ENCODE data around the gene THSD4.
A peak's percentile ranks its signal among the peaks of the same experiment; 100 is the strongest.

The THSD4 gene

GRCh38 chr15:71800190-71800589 is 684.9 kb downstream of the THSD4 start:
- no peaks in the 10 kb centered on the region for H3K4me1 ChIP-seq (ENCODE audit: low read depth, poor library complexity, severe bottlenecking)
- H2AFZ ChIP-seq (ENCODE audit: low read depth) = no peak overlapping the region
- H3K27ac ChIP-seq = no peak overlapping the region
- no peak overlapping the region for H3K4me3 ChIP-seq (IDR thresholded peaks at IDR 0.05; ENCODE audit: insufficient read depth, low read depth, low read length)
- no peak overlapping the region for H3K9ac ChIP-seq
- H3K79me2 ChIP-seq (ENCODE audit: insufficient read depth, low read depth) = no peaks in the 10 kb centered on the region
- H4K20me1 ChIP-seq (ENCODE audit: insufficient read depth) = no peaks in the 10 kb centered on the region
- H3K36me3 ChIP-seq (ENCODE audit: insufficient read depth) = no peaks in the 10 kb centered on the region
- no peaks in the 10 kb centered on the region for H3K27me3 ChIP-seq (ENCODE audit: insufficient read depth, low read depth)
- H3K4me2 ChIP-seq = no peak overlapping the region
- TF ChIP-seq CTCF (conservative IDR thresholded peaks at IDR 0.05; ENCODE audit: low read depth, low read length) = no peak

GRCh38 chr15:71800835-71801745 is 685.8 kb downstream of the THSD4 start:
- H3K4me3 ChIP-seq (IDR thresholded peaks at IDR 0.05; ENCODE audit: insufficient read depth, low read depth, low read length) = no peak overlapping the region
- TF ChIP-seq CTCF (conservative IDR thresholded peaks at IDR 0.05; ENCODE audit: low read depth, low read length) = peak; percentile 75
- no peak overlapping the region for H3K27ac ChIP-seq
- H3K9ac ChIP-seq = no peak overlapping the region
- no peaks in the 10 kb centered on the region for H3K36me3 ChIP-seq (ENCODE audit: insufficient read depth)
- no peaks in the 10 kb centered on the region for H3K27me3 ChIP-seq (ENCODE audit: insufficient read depth, low read depth)
- no peaks in the 10 kb centered on the region for H4K20me1 ChIP-seq (ENCODE audit: insufficient read depth)
- no peak overlapping the region for H3K4me2 ChIP-seq
- H2AFZ ChIP-seq (ENCODE audit: low read depth) = no peak overlapping the region
- no peaks in the 10 kb centered on the region for H3K4me1 ChIP-seq (ENCODE audit: low read depth, poor library complexity, severe bottlenecking)
- no peaks in the 10 kb centered on the region for H3K79me2 ChIP-seq (ENCODE audit: insufficient read depth, low read depth)

- Histone ChIP-seq H3K4me2 (no peak overlapping the region), H3K36me3 (ENCODE audit: insufficient read depth) (no peaks in the 10 kb centered on the region), H3K9ac (no peak overlapping the region), H3K4me3 (IDR thresholded peaks at IDR 0.05; ENCODE audit: insufficient read depth, low read depth, low read length) (no peak overlapping the region), H3K4me1 (ENCODE audit: low read depth, poor library complexity, severe bottlenecking) (no peaks in the 10 kb centered on the region), H2AFZ (ENCODE audit: low read depth) (no peak overlapping the region), H3K27me3 (ENCODE audit: insufficient read depth, low read depth) (no peaks in the 10 kb centered on the region), H4K20me1 (ENCODE audit: insufficient read depth) (no peaks in the 10 kb centered on the region), H3K27ac (no peak overlapping the region), H3K79me2 (ENCODE audit: insufficient read depth, low read depth) (no peaks in the 10 kb centered on the region)
- no peak for TF ChIP-seq CTCF (conservative IDR thresholded peaks at IDR 0.05; ENCODE audit: low read depth, low read length)
These were observed 686.8 kb downstream of the THSD4 start for GRCh38 chr15:71801935-71802655.

- H3K4me1 ChIP-seq (ENCODE audit: low read depth, poor library complexity, severe bottlenecking) = no peaks in the 10 kb centered on the region
- H3K27ac ChIP-seq = no peak overlapping the region
- H3K36me3 ChIP-seq (ENCODE audit: insufficient read depth) = no peaks in the 10 kb centered on the region
- no peak overlapping the region for H3K9ac ChIP-seq
- H3K79me2 ChIP-seq (ENCODE audit: insufficient read depth, low read depth) = no peaks in the 10 kb centered on the region
- H3K4me3 ChIP-seq (IDR thresholded peaks at IDR 0.05; ENCODE audit: insufficient read depth, low read depth, low read length) = no peak overlapping the region
- no peak overlapping the region for H2AFZ ChIP-seq (ENCODE audit: low read depth)
- TF ChIP-seq CTCF (conservative IDR thresholded peaks at IDR 0.05; ENCODE audit: low read depth, low read length) = no peak; the same call in 1 of the 2 replicates
- H4K20me1 ChIP-seq (ENCODE audit: insufficient read depth) = no peaks in the 10 kb centered on the region
- H3K4me2 ChIP-seq = no peak overlapping the region
- no peaks in the 10 kb centered on the region for H3K27me3 ChIP-seq (ENCODE audit: insufficient read depth, low read depth)
These were observed 687.5 kb downstream of the THSD4 start for GRCh38 chr15:71802770-71803169.
